GM21529 (cell line): ENCODE results near the gene SUZ12.
"Not testable (repeated sequence)": the region's sequence is repeated elsewhere in the genome, so short reads cannot be mapped to it uniquely, and the experiment has no call there.

Experiments used
- ATAC-seq: cut with Tn5 transposase; IDR thresholded peaks from one replicate; pipeline ENCODE4 v1.9.1; 2021; ENCODE audit not compliant: unreplicated experiment

The SUZ12 gene

GRCh38 chr17:31942396-31942795 is 5.6 kb downstream of the SUZ12 start:
- not testable (repeated sequence) for ATAC-seq

DNA sequence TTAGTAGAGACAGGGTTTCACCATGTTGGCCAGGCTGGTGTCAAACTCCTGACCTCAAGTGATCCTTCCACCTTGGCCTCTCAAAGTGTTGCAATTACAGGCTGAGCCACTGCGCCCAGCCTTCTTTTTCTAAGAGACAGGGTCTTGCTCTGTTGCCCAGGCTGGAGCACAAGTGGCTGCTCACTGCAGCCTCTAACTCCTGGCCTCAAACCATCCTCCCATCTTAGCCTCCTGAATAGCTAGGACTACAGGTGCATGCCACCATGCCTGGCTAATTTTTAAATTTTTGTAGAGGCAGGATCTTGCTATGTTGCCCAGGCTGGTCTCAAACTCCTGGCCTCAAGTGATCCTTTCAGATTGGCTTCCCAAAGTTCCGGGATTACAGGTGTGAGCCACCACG is 15.1 kb downstream of the SUZ12 start:
- ATAC-seq = not testable (repeated sequence)

DNA sequence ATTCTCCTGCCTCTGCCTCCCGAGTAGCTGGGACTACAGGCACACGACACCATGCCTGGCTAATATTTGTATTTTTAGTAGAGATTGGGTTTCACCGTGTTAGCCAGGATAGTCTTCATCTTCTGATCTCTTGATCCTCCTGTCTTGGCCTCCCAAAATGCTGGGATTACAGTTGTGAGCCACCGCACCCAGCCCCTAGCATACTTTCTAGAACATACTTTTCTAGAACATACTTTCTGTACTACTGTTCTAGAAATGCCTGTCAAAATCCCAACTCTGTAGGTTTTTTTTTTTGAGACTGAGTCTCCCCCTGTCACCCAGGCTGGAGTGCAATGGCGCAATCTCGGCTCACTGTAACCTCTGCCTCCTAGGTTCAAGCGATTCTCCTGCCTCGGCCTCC is 27.3 kb downstream of the SUZ12 start:
- not testable (repeated sequence) for ATAC-seq

GRCh38 chr17:31967648-31968047 is 30.8 kb downstream of the SUZ12 start:
- no peak for ATAC-seq

DNA sequence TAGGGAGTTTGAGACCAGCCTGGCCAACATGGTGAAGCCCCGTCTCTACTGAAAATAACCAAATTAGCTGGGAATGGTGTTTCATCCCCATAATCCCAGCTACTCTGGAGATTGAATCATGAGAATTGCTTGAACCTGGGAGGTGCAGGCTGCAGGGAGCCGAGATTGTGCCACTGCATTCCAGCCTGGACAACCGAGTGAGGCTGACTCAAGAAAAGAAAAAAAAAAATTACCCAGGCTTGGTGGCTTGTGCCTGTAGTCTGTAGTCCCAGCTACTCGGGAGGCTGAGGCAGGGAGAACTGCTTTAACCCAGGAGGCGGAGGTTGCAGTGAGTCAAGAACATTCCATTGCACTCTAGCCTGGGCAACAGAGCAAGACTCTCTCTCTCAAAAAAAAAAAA is 33.6 kb downstream of the SUZ12 start:
- ATAC-seq = not testable (repeated sequence)

DNA sequence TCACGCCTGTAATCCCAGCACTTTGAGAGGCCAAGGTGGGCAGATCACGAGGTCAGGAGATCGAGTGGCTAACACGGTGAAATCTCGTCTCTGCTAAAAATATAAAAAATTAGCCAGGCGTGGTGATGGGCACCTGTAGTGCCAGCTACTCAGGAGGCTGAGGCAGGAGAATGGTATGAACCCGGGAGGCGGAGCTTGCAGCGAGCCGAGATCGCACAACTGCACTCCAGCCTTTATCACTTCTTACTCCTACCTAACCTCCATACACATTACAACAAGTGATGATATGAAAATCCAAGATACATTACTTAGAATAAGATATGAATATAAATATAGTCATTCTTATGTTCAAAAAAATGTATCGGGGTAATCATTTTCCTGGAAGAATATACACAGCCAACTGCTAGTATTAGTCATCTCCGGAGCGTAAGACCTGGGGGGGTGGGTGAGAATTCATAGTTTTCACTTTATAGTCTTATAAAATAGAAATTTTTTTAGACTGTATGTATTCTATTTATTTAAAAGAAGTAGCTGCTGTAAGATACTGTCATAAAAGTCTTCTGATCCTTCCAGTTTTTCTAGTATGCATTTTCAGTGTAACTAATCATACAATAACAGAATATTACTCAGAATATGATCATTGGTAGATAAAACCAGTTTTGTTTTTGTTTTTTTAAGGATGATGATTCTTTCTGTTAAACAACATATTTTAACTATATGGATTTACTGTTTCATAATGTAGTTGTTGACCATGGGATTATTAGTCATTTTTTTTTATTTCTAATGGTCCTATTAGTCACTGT is 37.7 kb downstream of the SUZ12 start:
- ATAC-seq = not testable (repeated sequence)

GRCh38 chr17:31975391-31975790 is 38.6 kb downstream of the SUZ12 start:
- ATAC-seq = not testable (repeated sequence)

DNA sequence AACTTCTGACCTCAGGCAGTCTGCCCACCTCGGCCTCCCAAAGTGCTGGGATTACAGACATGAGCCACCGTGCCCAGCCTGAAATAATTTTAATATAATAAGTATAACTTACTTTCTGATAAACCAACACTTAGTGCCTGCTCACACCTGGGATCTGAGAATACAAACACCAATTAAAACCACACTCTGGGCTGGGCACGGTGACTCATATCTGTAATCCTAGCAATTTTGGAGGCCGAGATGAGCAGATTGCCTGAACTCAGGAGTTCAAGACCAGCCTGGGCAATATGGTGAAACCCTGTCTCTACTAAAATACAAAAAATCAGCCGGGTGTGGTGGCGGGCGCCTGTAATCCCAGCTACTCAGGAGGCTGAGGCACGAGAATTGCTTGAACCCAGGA is 55.0 kb downstream of the SUZ12 start:
- not testable (repeated sequence) for ATAC-seq

- no peak for ATAC-seq
Observed at GRCh38 chr17:31997005-31997404, 60.2 kb downstream of the SUZ12 start.

DNA sequence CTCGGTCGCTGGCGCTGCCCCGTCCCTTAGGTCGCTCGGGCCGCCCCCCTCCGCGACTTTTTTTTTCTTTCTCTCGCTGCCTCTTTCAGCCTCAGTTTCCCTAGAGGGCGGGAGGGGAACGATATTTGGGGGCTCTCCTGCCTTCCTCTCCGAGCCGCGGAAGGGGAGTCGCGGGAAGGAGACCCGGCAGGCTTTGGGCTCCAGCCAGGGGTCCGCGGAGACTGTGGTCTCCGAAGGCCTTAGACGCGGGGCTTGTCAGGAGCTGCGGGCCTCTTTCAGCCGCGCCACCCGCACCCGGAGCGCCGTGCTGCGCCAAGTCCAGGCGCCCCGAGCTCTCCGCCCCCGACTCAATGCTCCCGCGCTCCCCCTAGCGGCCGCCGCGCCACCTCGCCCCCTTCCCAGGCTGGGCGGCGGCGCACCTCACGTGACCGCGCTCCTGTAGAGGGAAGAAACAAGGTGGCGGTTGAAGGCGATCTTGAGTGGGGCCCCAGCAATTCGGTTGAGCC is 70.2 kb downstream of the SUZ12 start, which contains the start of gene LRRC37B:
LRRC37B (plus strand) TSS at position 427 of the 506 bp plus-strand sequence. CDS start 14,010 bp downstream, outside the sequence.
- ATAC-seq = peak; percentile 77

DNA sequence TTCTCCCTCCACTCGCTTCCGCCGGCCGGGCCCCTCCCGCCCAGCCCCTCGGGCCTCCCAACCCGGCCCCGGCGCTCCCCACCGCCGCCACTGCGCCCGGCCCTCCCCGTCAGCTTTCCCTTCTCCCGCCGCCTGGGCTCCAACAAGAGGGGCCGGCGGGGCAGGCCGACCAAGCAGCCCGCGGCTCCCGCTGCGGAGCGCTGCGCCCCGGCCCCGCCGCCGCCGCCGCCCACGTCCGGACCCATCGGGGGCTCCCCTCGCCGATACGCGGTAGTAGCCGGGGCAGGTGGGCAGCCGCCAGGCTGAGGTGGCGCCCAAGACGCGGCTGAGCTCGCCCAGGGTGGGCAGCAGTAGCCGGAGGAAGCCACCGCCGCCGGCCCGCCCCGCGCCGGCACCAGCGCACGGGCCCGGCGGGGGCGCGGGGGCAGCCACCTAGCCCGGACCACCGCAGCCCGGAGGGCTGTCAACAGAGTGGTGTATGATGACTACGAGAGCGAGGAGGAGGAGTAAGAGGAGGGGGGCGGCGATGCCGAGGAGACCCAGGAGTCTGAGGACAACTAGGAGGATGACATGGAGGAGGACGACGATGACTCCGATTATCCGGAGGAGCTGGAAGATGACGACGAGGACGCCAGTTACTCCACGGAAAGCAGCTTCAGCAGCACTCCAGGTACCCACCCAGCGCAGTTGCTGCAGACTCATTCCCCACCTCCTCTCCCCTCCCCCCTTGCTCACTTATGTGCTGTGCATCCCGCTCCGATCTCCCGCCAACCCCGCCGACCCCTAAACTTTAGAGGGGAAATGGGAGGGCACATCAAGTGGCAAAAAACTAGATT is 70.9 kb downstream of the SUZ12 start:
- ATAC-seq = peak; percentile 48

DNA sequence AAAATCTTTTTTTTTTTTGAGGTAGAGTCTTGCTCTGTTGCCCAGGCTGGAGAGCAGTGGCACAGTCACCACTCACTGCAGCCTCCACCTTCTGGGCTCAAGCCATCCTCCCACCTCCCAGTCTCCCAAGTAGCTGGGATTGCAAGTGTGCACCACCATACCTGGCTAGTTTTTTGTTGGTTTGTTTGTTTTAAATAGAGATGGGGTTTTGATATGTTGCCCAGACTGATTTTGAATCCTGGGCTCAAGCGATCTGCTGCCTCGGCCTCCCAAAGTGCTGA is 72.4 kb downstream of the SUZ12 start:
- ATAC-seq = no peak

DNA sequence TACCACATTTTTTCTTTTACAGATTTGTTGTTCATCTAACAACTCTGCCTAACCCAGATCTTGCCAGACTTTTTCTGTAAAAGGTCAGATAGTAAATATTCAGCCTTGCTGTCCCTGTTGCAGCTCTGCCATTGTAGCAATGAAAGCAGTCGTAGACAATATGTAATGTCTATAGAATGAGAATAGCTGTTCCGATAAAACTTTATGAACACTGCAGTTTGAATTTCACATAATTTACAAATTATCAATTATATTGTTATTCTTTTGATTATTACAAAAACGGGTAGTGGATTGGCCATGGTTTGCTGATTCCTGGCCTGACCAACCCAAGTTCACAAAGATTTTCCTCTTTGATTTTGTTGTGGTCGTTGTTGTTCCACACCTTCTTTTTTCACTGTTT is 73.3 kb downstream of the SUZ12 start:
- no peak for ATAC-seq

DNA sequence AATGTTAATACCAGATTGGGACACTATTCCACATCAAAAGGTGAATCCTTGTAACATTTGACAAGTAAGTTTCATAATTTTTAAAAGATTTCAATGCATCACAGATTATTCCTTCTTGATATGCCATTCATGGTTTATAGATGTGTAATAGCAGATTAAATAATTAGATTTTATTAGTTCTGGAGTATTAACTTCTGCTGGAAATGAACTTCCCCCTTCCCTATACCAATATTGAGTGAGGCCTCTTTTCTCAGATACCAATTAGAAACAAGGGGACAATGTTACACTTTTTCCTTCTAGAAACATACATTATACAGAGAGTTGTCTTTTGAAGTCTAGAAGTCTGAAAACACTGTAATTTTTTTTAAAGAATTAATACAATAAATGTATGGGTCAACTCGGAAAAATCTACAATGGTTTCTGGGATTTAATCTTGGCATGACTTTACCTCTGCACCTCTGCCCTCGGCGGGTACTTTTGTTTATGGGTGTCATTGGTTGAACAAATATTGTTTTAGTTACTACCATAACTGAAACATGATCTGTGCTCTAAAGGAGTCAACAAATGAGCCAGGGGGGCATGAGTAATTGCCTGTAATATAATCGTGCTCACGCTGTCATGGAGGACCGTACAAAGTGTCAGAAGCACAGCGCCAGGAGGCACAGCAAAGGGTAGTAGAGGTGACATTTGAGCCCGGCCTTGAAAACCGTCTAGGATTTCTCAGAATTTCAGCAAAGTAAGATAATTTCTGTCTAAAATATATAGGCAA is 78.6 kb downstream of the SUZ12 start:
- no peak for ATAC-seq

DNA sequence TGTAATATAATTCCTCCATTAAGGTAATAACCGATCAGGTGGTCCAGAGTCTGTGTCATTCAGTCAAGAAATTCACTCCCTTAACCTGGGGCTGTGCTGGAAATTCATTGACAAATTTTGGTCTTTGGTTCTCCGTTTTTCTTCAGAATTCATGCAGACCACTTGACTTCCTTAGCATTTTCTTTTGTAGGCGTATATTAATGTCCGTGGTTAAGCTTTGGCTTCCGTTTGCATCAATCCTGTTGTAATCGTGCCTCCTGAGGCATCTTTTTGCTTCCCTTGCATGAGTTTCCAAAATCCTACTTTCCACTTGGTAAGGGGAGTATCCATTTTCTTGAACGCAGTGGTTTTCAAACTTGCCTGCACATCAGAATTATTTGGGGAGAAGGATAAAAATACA is 79.4 kb downstream of the SUZ12 start:
- ATAC-seq = no peak

DNA sequence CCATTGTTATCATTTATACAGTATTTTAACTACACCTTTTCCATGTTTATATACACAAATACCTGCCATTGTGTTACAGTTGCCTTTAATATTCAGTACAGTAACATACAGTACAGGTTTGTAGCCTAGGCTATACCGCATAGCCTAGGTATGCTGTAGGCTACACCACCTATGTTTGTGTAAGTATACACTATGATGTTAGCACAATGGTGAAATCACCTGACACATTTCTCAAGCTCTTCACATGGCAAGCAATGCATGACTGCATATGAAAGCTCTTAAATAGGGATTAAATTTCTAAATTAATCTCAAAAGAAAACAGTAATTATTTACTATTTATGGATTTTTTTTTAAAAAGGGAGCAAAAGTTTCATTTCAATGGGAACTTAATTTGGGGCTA is 82.4 kb downstream of the SUZ12 start:
- no peak for ATAC-seq

DNA sequence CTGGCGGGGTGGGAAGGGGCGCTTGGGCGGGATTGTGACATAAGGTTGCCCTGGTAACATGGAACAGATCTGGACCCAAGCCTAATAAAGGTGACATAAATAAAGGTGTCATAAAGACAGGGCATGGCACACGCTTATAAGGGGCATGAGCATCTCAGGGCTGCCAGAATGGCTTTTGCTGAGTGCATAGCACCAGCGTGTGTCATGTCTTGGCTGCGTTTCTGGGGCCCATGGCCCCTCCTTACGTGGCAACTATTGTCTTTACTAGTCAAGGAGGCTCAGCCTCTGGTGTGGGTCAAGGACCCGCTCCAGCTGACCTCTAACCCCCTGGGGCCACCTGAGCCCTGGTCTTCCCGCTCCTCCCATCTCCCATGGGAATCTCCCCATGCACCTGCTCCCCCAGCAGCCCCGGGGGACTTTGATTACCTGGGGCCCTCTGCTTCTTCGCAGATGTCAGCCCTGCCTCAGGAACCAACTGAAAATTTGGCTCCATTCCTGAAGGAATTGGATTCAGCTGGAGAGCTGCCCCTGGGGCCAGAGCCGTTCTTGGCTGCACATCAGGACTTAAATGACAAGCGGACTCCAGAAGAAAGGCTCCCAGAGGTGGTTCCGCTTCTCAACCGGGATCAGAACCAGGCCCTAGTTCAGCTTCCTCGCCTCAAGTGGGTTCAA is 84.3 kb downstream of the SUZ12 start:
- ATAC-seq = no peak

DNA sequence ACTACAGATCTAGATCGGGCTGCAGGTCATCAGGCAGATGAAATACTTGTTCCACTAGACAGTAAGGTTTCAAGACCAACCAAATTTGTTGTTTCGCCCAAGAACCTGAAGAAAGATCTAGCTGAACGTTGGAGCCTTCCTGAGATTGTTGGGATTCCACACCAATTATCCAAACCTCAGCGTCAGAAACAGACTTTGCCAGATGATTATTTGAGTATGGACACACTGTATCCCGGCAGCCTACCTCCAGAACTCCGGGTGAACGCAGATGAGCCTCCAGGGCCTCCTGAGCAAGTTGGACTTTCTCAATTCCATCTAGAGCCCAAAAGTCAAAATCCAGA is 84.8 kb downstream of the SUZ12 start:
- no peak for ATAC-seq

DNA sequence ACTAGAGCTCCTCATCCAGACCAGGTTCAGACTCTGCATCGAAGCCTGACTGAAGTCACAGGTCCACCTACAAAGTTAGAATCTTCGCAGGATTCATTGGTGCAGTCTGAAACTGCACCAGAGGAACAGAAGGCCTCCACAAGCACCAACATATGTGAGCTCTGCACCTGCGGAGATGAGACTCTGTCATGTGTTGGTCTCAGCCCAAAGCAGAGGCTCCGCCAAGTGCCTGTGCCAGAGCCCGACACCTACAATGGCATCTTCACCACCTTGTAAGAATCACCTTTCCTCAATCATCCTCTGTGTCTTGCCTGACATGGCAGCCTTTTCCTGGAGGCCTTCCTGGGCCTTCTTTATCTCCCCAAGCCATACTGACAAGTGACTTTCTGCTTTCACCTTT is 85.7 kb downstream of the SUZ12 start:
- ATAC-seq = not testable (repeated sequence)

- not testable (repeated sequence) for ATAC-seq
Observed at GRCh38 chr17:32027271-32027670, 90.5 kb downstream of the SUZ12 start.

- ATAC-seq = no peak
Observed at GRCh38 chr17:32033223-32033622, 96.4 kb downstream of the SUZ12 start.
